Measurements from ENCODE around the gene CARMIL3.
"Not testable (repeated sequence)": the region's sequence is repeated elsewhere in the genome, so short reads cannot be mapped to it uniquely, and the experiment has no call there.

CARMIL3 gene

GRCh38 chr14:24051789-24052655 lies at the start of gene CARMIL3:
CARMIL3 (plus strand) TSS chr14:24052009; CDS start chr14:24052154, 145 bp downstream.
- no peak for DNase-seq (ENCODE audit: low read depth, low spot score)

- not testable (repeated sequence) for DNase-seq (ENCODE audit: low read depth, low spot score)
Measured at GRCh38 chr14:24006471-24006816, 45.4 kb upstream of the CARMIL3 start.

- peak; percentile 44 for DNase-seq (ENCODE audit: low read depth, low spot score)
Measured at GRCh38 chr14:24006817-24007652, 44.8 kb upstream of the CARMIL3 start.

GRCh38 chr14:24011051-24011450 lies 40.8 kb upstream of the CARMIL3 start:
- DNase-seq (ENCODE audit: low read depth, low spot score), result no peak

- DNase-seq (ENCODE audit: low read depth, low spot score), result not testable (repeated sequence)
Measured at GRCh38 chr14:24012726-24013273, 39.0 kb upstream of the CARMIL3 start.

GRCh38 chr14:24013654-24014514 lies 37.9 kb upstream of the CARMIL3 start:
- DNase-seq (ENCODE audit: low read depth, low spot score), result peak; percentile 30

- DNase-seq (ENCODE audit: low read depth, low spot score), result not testable (repeated sequence)
Measured at GRCh38 chr14:24015745-24016144, 36.1 kb upstream of the CARMIL3 start.

- not testable (repeated sequence) for DNase-seq (ENCODE audit: low read depth, low spot score)
Measured at GRCh38 chr14:24018978-24019377, 32.8 kb upstream of the CARMIL3 start.

- DNase-seq (ENCODE audit: low read depth, low spot score), result not testable (repeated sequence)
Measured at GRCh38 chr14:24019944-24020343, 31.9 kb upstream of the CARMIL3 start.

- not testable (repeated sequence) for DNase-seq (ENCODE audit: low read depth, low spot score)
Measured at GRCh38 chr14:24020520-24020919, 31.3 kb upstream of the CARMIL3 start.

- DNase-seq (ENCODE audit: low read depth, low spot score), result not testable (repeated sequence)
Measured at GRCh38 chr14:24024939-24025418, 26.8 kb upstream of the CARMIL3 start.

- not testable (repeated sequence) for DNase-seq (ENCODE audit: low read depth, low spot score)
Measured at GRCh38 chr14:24029687-24030086, 22.1 kb upstream of the CARMIL3 start.

GRCh38 chr14:24031331-24031730 lies 20.5 kb upstream of the CARMIL3 start:
- not testable (repeated sequence) for DNase-seq (ENCODE audit: low read depth, low spot score)

- no peak for DNase-seq (ENCODE audit: low read depth, low spot score)
Measured at GRCh38 chr14:24032727-24033418, 18.9 kb upstream of the CARMIL3 start.

GRCh38 chr14:24035769-24036168 lies 16.0 kb upstream of the CARMIL3 start:
- not testable (repeated sequence) for DNase-seq (ENCODE audit: low read depth, low spot score)

- DNase-seq (ENCODE audit: low read depth, low spot score), result no peak
Measured at GRCh38 chr14:24036169-24036962, 15.4 kb upstream of the CARMIL3 start.

- not testable (repeated sequence) for DNase-seq (ENCODE audit: low read depth, low spot score)
Measured at GRCh38 chr14:24036963-24037657, 14.7 kb upstream of the CARMIL3 start.

GRCh38 chr14:24037658-24038037 lies 14.2 kb upstream of the CARMIL3 start:
- DNase-seq (ENCODE audit: low read depth, low spot score), result no peak

GRCh38 chr14:24038686-24039085 lies 13.1 kb upstream of the CARMIL3 start:
- DNase-seq (ENCODE audit: low read depth, low spot score), result no peak

Measured in activated CD4-positive, CD25-positive, alpha-beta regulatory T cell treated with anti-CD3 and anti-CD28 coated beads, Interleukin-2, amount 50 U/mL, for 16 hours (primary cell).